Endothelial cell of umbilical vein (primary cell): Measurements from ENCODE around the gene SCIN.
A peak's percentile ranks its signal among the peaks of the same experiment; 100 is the strongest.

Experiments used
- CTCF ChIP-seq, 2 donors: IDR thresholded peaks; 1 replicate in 1 of 2; 2 replicates in 1 of 2; pipeline ENCODE4 v1.5.1; 2011; ENCODE audit warnings: low read length in 2 of 2, mild to moderate bottlenecking in 2 of 2, moderate library complexity in 2 of 2, control low read depth in 1 of 2, inconsistent platforms in 1 of 2, low read depth in 1 of 2; ENCODE audit not compliant: insufficient read depth in 1 of 2; ENCODE audit errors: extremely low read depth in 1 of 2
- EZH2 ChIP-seq: IDR thresholded peaks from 2 replicates; pipeline ENCODE4 v1.6.1; 2012; ENCODE audit warnings: borderline replicate concordance, low read depth, mild to moderate bottlenecking, moderate library complexity, low read length, inconsistent platforms; ENCODE audit not compliant: severe bottlenecking
- MAX ChIP-seq: IDR thresholded peaks from 2 replicates; pipeline ENCODE4 v1.6.1; 2011; ENCODE audit not compliant: insufficient read depth, insufficient read length
- MYC ChIP-seq: IDR thresholded peaks from one replicate; pipeline ENCODE4 v1.6.1; 2011; ENCODE audit warnings: mild to moderate bottlenecking, low read depth, low read length
- POLR2A ChIP-seq: IDR thresholded peaks from 2 replicates; pipeline ENCODE4 v1.6.1; 2012; ENCODE audit warnings: low read depth, mild to moderate bottlenecking, control low read depth, low read length
- POLR2AphosphoS5 ChIP-seq: IDR thresholded peaks from 2 replicates; pipeline ENCODE4 v1.6.1; 2012; ENCODE audit warnings: low read depth, mild to moderate bottlenecking, control low read depth, low read length, moderate library complexity; ENCODE audit not compliant: insufficient read depth

GRCh38 chr7:12683678-12684585 is 113.4 kb downstream of the SCIN start:
- no peak for TF ChIP-seq MAX
- TF ChIP-seq CTCF (IDR thresholded peaks at IDR 0.05; ENCODE audit: extremely low read depth in 1 of 2, insufficient read depth in 1 of 2, low read depth in 1 of 2, low read length in 2 of 2): peak; percentile 10 to 13
- no peak for TF ChIP-seq POLR2AphosphoS5
- no peak for TF ChIP-seq EZH2
- no peak for TF ChIP-seq POLR2A
- TF ChIP-seq MYC: no peak
